HG03135 (cell line): Measurements from ENCODE around the gene PRRT1B.

Source experiments
- ATAC-seq: cut with Tn5 transposase; IDR thresholded peaks from one replicate; pipeline ENCODE4 v1.9.1; 2021; ENCODE audit warnings: mild to moderate bottlenecking, moderate library complexity; ENCODE audit not compliant: unreplicated experiment

PRRT1B gene

GRCh38 chr9:131578731-131579504, 33.6 kb downstream of the PRRT1B start:
- no peak for ATAC-seq

GRCh38 chr9:131579789-131580211, 34.5 kb downstream of the PRRT1B start:
- ATAC-seq: no peak

GRCh38 chr9:131580358-131580757, 35.0 kb downstream of the PRRT1B start:
- no peak for ATAC-seq

GRCh38 chr9:131582056-131582455, 36.7 kb downstream of the PRRT1B start:
- ATAC-seq: no peak

GRCh38 chr9:131582466-131583336, 37.4 kb downstream of the PRRT1B start:
- ATAC-seq: no peak

GRCh38 chr9:131583337-131583645, 38.0 kb downstream of the PRRT1B start:
- no peak for ATAC-seq

GRCh38 chr9:131583836-131584555, 38.7 kb downstream of the PRRT1B start:
- no peak for ATAC-seq

- no peak for ATAC-seq
These were observed 39.5 kb downstream of the PRRT1B start for GRCh38 chr9:131584858-131585257.

- no peak for ATAC-seq
These were observed 40.1 kb downstream of the PRRT1B start for GRCh38 chr9:131585375-131585774.

- no peak for ATAC-seq
These were observed 42.0 kb downstream of the PRRT1B start for GRCh38 chr9:131587331-131587730.

- ATAC-seq: no peak
These were observed 42.6 kb downstream of the PRRT1B start for GRCh38 chr9:131587906-131588305.

- ATAC-seq: no peak
These were observed 43.1 kb downstream of the PRRT1B start for GRCh38 chr9:131588396-131588795.

- ATAC-seq: no peak
These were observed 43.9 kb downstream of the PRRT1B start for GRCh38 chr9:131589124-131589711.

- no peak for ATAC-seq
These were observed 44.7 kb downstream of the PRRT1B start for GRCh38 chr9:131589993-131590392.

- ATAC-seq: no peak
These were observed 45.1 kb downstream of the PRRT1B start for GRCh38 chr9:131590449-131590848.

- ATAC-seq: no peak
These were observed 45.9 kb downstream of the PRRT1B start for GRCh38 chr9:131590907-131591844.

GRCh38 chr9:131591845-131592208, 46.5 kb downstream of the PRRT1B start:
- ATAC-seq: no peak

- ATAC-seq: no peak
These were observed 47.9 kb downstream of the PRRT1B start for GRCh38 chr9:131593091-131593820.

- no peak for ATAC-seq
These were observed 48.8 kb downstream of the PRRT1B start for GRCh38 chr9:131593936-131594665.
